HEK293T (cell line): ENCODE measurements around the gene C2orf68.
A peak's percentile ranks its signal among the peaks of the same experiment; 100 is the strongest.
"Not testable (repeated sequence)": the region's sequence is repeated elsewhere in the genome, so short reads cannot be mapped to it uniquely, and the experiment has no call there.

Experiments used
- CTCF ChIA-PET: fragments of 350-600 bp; formaldehyde crosslinking; extraction: SDS; loops from one replicate; lab custom pipeline; 2021; ENCODE audit warnings: antibody characterized with exemption, inconsistent platforms; lab: Yijun Ruan, JAX
- POLR2A ChIA-PET: fragments of 350-600 bp; formaldehyde crosslinking; extraction: SDS; loops from one replicate; lab custom pipeline; 2020; ENCODE audit warnings: antibody characterized with exemption, inconsistent platforms; lab: Yijun Ruan, JAX
- DNase-seq: peaks from one replicate; pipeline ENCODE4 v3.0.0; 2012; ENCODE audit warnings: mixed read lengths; ENCODE audit errors: extremely low spot score
- ARNT ChIP-seq: fragments of 450-650 bp; IDR thresholded peaks from 2 replicates; pipeline ENCODE4 v1.6.1; 2017; ENCODE audit warnings: mild to moderate bottlenecking
- BHLHE40 ChIP-seq: fragments of 450-650 bp; IDR thresholded peaks from 2 replicates; pipeline ENCODE4 v1.6.1; 2016; ENCODE audit warnings: mild to moderate bottlenecking, moderate library complexity, borderline replicate concordance
- CTBP1 ChIP-seq: fragments of 450-650 bp; IDR thresholded peaks from 2 replicates; pipeline ENCODE4 v1.6.1; 2016; ENCODE audit warnings: borderline replicate concordance
- ELF4 ChIP-seq: fragments of 450-650 bp; IDR thresholded peaks from 2 replicates; pipeline ENCODE4 v1.6.1; 2017; ENCODE audit warnings: antibody characterized with exemption
- FOXA1 ChIP-seq: fragments of 450-650 bp; IDR thresholded peaks from 2 replicates; pipeline ENCODE4 v1.6.1; 2016; ENCODE audit warnings: mild to moderate bottlenecking
- FOXK2 ChIP-seq: fragments of 450-650 bp; IDR thresholded peaks from 2 replicates; pipeline ENCODE4 v1.6.1; 2016; ENCODE audit warnings: mild to moderate bottlenecking
- FOXM1 ChIP-seq: fragments of 450-650 bp; IDR thresholded peaks from 2 replicates; pipeline ENCODE4 v1.6.1; 2017; ENCODE audit warnings: mild to moderate bottlenecking, borderline replicate concordance
- HDGF ChIP-seq: fragments of 450-650 bp; IDR thresholded peaks from 2 replicates; pipeline ENCODE4 v1.6.1; 2017; ENCODE audit warnings: antibody characterized with exemption, borderline replicate concordance
- L3MBTL2 ChIP-seq: fragments of 450-650 bp; conservative IDR thresholded peaks from 2 replicates; pipeline ENCODE4 v1.6.1; 2016; ENCODE audit warnings: mild to moderate bottlenecking
- LEF1 ChIP-seq: fragments of 450-650 bp; IDR thresholded peaks from 2 replicates; pipeline ENCODE4 v1.6.1; 2017; ENCODE audit warnings: mild to moderate bottlenecking, borderline replicate concordance
- NFRKB ChIP-seq: fragments of 450-650 bp; IDR thresholded peaks from 2 replicates; pipeline ENCODE4 v1.6.1; 2016; ENCODE audit warnings: mild to moderate bottlenecking, moderate library complexity
- SP1 ChIP-seq: fragments of 450-650 bp; IDR thresholded peaks from 2 replicates; pipeline ENCODE4 v1.6.1; 2017
- SUZ12 ChIP-seq: fragments of 450-650 bp; IDR thresholded peaks from 2 replicates; pipeline ENCODE4 v1.6.1; 2016; ENCODE audit warnings: mild to moderate bottlenecking
- TARDBP ChIP-seq: fragments of 450-650 bp; IDR thresholded peaks from 2 replicates; pipeline ENCODE4 v1.6.1; 2016
- ZNF384 ChIP-seq: fragments of 450-650 bp; IDR thresholded peaks from 2 replicates; pipeline ENCODE4 v1.6.1; 2016
- TF ChIP-seq, protein P1 (sequence below): fragments of 450-650 bp; IDR thresholded peaks from 2 replicates; pipeline ENCODE4 v1.6.1; 2016

Gene C2orf68

DNA sequence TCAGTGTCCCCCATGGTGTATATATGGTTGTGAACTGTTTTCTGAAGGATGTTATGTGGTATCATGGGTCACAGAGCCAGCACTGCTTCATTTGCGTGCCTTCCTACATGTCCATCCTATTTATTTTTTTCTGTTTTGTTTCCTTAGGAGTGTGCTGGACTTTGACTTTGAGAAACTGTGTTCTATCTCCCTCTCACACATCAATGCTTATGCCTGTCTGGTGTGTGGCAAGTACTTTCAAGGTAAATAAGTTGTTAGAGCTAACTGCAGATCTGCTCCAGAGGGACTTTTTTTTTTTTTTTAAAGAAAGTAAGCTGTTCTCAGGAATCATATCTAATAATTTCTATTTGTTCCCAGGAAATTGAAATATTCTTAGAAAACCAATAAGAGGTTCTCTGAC is 9.5 kb upstream of the C2orf68 start:
- ChIA-PET CTCF (interaction anchor here (0.6 to 2.3 kb wide), 2 partner anchors 16 to 18 kb away, joined by 3 to 10 read pairs; no protein-coding TSS in a partner anchor), POLR2A (interaction anchor here (2.4 kb wide), 1 partner anchor 10 kb away, joined by 8 read pairs; the partner anchor contains the start of gene C2orf68)
- no peak for TF ChIP-seq ELF4
- TF ChIP-seq SP1, result no peak
- no peak for TF ChIP-seq FOXM1
- TF ChIP-seq, protein P1, sequence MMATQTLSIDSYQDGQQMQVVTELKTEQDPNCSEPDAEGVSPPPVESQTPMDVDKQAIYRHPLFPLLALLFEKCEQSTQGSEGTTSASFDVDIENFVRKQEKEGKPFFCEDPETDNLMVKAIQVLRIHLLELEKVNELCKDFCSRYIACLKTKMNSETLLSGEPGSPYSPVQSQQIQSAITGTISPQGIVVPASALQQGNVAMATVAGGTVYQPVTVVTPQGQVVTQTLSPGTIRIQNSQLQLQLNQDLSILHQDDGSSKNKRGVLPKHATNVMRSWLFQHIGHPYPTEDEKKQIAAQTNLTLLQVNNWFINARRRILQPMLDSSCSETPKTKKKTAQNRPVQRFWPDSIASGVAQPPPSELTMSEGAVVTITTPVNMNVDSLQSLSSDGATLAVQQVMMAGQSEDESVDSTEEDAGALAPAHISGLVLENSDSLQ, result no peak
- no peak for TF ChIP-seq ZNF384
- TF ChIP-seq NFRKB, result no peak
- TF ChIP-seq ARNT, result no peak
- no peak for TF ChIP-seq L3MBTL2
- no peak for TF ChIP-seq SUZ12
- TF ChIP-seq FOXK2, result no peak
- TF ChIP-seq CTBP1, result no peak
- no peak for TF ChIP-seq TARDBP
- no peak for TF ChIP-seq LEF1
- TF ChIP-seq BHLHE40, result no peak
- no peak for TF ChIP-seq HDGF
- no peak for TF ChIP-seq FOXA1
- no peak for DNase-seq

DNA sequence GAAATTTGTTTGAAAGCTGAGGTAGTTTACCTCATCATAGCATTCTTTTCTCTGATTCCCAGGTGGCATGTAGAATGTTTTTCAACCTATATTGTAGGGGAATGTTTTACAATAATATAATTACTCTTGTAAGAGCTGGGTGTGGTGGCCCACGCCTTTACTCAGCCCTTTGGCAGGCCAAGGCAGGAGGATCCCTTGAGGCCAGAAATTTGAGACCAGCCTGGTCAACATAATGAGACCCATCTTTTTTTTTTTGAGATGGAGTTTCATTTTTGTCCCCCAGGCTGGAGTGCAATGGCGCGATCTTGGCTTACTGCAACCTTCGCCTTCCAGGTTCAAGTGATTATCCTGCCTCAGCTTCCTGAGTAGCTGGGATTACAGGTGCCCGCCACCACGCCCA is 7.8 kb upstream of the C2orf68 start:
- no peak for DNase-seq
- TF ChIP-seq NFRKB (no peak), ELF4 (no peak), LEF1 (no peak), CTBP1 (no peak), FOXA1 (no peak), ARNT (no peak), SP1 (no peak), TARDBP (no peak)
- ChIA-PET POLR2A (interaction anchor here (1.3 kb wide), 1 partner anchor 17 kb away, joined by 3 read pairs; no protein-coding TSS in a partner anchor), CTCF (interaction anchor here (0.6 to 0.7 kb wide), 2 partner anchors 29 to 149 kb away, joined by 3 read pairs; no protein-coding TSS in a partner anchor)

DNA sequence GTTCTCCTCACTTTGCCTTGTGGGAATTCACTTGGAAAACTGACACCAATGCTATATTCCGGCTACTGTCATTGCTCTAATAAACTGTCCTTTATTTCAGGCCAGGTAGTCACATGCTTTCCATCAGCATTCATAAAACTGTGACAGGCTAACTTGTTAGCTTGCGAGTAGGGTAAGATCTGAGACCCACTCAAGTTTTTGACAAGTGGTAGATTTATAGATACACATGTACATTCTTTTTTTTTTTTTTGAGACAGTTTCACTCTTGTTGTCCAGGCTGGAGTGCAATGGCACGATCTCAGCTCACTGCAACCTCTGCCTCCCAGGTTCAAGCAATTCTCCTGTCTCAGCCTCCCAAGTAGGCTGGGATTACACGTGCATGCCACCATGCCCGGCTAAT is 5.9 kb upstream of the C2orf68 start:
- CTCF ChIA-PET, DNase-seq: not testable (repeated sequence)
- POLR2A ChIA-PET, result interaction anchor here (1.0 kb wide), 1 partner anchor 79 kb away, joined by 3 read pairs; the partner anchor contains the start of gene MAT2A
- TF ChIP-seq, protein P1, result peak; percentile 53
- TF ChIP-seq ZNF384, result peak; percentile 56; the same call in 1 of the 2 replicates

DNA sequence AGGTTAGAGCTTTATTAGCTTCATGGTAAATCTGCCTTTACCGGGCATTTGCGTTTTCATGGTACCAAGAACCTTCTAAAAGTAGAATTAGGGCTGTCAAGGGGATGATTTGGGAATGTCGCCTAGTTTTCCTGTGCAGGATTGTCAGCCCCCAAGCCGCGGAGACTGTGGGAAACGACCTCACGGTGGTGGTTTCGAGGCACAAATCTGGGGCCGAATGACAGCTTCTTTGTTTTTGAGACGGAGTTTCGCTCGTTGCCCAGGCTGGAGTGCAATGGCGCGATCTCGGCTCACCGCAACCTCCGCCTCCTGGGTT is 3.5 kb upstream of the C2orf68 start:
- no peak for TF ChIP-seq BHLHE40
- TF ChIP-seq ZNF384, result no peak
- TF ChIP-seq FOXM1, result no peak
- TF ChIP-seq ARNT, result no peak
- TF ChIP-seq SUZ12, result no peak
- no peak for TF ChIP-seq TARDBP
- TF ChIP-seq SP1, result no peak
- no peak for TF ChIP-seq HDGF
- TF ChIP-seq FOXA1, result no peak
- TF ChIP-seq, protein P1, result no peak
- TF ChIP-seq L3MBTL2, result no peak
- no peak for TF ChIP-seq FOXK2
- no peak for TF ChIP-seq LEF1
- no peak for TF ChIP-seq CTBP1
- no peak for TF ChIP-seq ELF4
- ChIA-PET POLR2A (interaction anchor here (0.7 to 3.7 kb wide), 8 partner anchors 13 to 197 kb away, joined by 3 to 15 read pairs (median 4); partner anchors contain the start of genes GGCX, MAT2A, RNF181 and SH2D6), CTCF (no interaction called here)
- no peak for DNase-seq

DNA sequence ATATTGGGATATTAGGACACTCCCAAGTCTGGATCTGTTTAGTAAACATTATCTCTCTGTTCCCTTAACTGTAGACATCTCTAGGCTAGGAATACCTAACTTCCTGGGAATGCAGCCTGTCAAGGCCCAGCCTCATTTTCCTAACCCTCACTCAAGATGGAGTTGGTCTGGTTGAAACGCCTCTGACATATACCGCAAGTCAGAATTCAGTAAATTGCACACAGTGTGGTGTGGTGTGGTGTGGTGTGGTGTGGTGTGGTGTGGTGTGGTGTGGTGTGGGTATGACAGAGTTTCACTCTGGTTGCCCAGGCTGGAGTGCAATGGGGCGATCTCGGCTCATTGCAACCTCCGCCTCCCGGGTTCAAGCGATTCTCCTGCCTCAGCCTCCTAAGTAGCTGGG is 2.9 kb upstream of the C2orf68 start:
- POLR2A ChIA-PET, result interaction anchor here (0.6 to 3.7 kb wide), 4 partner anchors 13 to 54 kb away, joined by 3 to 15 read pairs (median 5); partner anchors contain the start of genes GGCX and RNF181
- CTCF ChIA-PET, DNase-seq: not testable (repeated sequence)

DNA sequence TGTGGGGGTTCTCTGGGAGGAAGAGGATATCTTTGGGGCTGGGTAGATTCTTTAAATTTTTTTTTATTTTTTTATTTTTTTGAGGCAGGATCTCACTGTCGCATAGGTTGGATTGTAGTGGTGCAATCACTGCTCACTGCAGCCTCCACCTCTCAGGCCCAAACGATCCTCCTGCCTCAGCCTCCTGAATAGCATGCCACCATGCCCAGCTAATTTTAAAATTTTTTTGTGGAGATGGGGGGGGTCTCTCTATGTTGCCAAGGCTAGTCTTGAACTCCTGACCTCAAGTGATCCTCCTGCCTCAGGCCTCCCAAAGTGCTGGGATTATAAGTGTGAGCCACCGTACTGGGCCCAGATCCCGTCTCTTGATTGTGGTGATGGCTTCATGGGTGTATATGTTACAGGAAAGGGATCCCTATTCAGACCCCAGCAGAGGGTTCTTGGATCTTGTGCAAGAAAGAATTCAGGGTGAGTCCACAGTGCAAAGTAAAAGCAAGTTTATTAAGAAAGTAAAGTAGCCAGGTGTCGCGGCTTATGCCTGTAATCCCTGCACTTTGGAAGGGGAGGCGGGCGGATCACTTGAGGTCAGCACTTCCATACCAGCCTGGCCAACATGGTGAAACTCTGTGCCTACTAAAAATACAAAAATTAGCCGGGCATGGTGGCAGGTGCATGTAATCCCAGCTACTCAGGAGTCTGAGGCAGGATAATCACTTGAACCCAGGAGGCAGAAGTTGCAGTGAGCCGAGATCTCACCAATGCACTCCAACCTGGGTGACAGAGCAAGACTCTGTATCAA is 2.0 kb upstream of the C2orf68 start:
- ChIA-PET POLR2A (interaction anchor here (0.6 to 3.7 kb wide), 3 partner anchors 19 to 55 kb away, joined by 3 to 15 read pairs (median 3); partner anchors contain the start of gene RNF181), CTCF (interaction anchor here (0.6 kb wide), 1 partner anchor 37 kb away, joined by 4 read pairs; the partner anchor contains the start of gene VAMP8)
- no peak for TF ChIP-seq L3MBTL2
- no peak for TF ChIP-seq FOXK2
- TF ChIP-seq ZNF384, result no peak
- TF ChIP-seq HDGF, result no peak
- TF ChIP-seq, protein P1, result no peak
- no peak for TF ChIP-seq NFRKB
- no peak for TF ChIP-seq BHLHE40
- no peak for DNase-seq
